ENCODE measurements around the gene ZNF556.

- TF ChIP-seq CTCF (optimal IDR thresholded peaks at IDR 0.05 in 1 of 3, IDR thresholded peaks at IDR 0.05 in 1 of 3, conservative IDR thresholded peaks at IDR 0.05 in 1 of 3; ENCODE audit: extremely low read depth in 1 of 3, insufficient read depth in 2 of 3, low read length in 3 of 3): no peak
- TF ChIP-seq EZH2 (IDR thresholded peaks at IDR 0.05; ENCODE audit: low read length): no peak
Measured at GRCh38 chr19:2827840-2828489, 39.2 kb upstream of the ZNF556 start.
